GM12874 (cell line): ENCODE measurements around the gene PCSK9.

Experiments used
- TF ChIP-seq, protein P1 (sequence below): IDR thresholded peaks from 2 replicates; pipeline ENCODE4 v1.5.1; 2011; ENCODE audit warnings: low read depth, mild to moderate bottlenecking, control low read depth, low read length, moderate library complexity; ENCODE audit not compliant: insufficient read depth

PCSK9 gene

DNA sequence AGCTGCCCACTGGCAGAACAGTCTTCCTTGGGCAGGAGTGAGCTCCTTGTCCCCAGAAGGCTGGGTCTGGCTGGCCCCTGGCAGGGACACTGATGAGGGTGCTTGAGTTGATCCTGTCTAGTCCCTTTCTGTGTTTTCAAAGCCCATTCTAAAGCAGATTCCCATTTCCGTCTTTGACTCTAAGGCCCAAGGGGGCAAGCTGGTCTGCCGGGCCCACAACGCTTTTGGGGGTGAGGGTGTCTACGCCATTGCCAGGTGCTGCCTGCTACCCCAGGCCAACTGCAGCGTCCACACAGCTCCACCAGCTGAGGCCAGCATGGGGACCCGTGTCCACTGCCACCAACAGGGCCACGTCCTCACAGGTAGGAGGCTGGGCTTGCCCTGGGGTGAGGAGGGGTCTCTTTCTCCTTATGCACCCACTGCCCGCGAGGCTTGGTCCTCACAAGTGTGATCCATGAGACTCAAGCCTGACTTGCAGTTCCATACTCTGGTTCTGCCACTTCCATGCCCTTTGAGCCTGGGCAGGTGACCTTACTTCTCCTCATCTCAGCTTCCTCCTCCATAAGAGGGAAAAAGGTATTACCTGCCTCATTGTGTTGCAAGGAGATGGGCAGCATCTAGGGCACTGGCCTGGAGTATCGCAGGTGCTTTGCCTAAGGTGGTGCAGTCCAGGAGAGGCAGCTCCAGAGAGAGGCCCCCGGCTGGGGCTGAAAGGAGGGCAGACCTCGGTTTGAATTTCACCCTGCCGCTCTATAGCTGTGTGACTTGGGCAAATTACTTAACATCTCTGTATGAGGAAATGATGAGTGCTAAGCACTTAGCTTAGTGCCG is 20.2 kb downstream of the PCSK9 start:
- TF ChIP-seq, protein P1, sequence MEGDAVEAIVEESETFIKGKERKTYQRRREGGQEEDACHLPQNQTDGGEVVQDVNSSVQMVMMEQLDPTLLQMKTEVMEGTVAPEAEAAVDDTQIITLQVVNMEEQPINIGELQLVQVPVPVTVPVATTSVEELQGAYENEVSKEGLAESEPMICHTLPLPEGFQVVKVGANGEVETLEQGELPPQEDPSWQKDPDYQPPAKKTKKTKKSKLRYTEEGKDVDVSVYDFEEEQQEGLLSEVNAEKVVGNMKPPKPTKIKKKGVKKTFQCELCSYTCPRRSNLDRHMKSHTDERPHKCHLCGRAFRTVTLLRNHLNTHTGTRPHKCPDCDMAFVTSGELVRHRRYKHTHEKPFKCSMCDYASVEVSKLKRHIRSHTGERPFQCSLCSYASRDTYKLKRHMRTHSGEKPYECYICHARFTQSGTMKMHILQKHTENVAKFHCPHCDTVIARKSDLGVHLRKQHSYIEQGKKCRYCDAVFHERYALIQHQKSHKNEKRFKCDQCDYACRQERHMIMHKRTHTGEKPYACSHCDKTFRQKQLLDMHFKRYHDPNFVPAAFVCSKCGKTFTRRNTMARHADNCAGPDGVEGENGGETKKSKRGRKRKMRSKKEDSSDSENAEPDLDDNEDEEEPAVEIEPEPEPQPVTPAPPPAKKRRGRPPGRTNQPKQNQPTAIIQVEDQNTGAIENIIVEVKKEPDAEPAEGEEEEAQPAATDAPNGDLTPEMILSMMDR, result no peak

- TF ChIP-seq, protein P1, result no peak
Observed at GRCh38 chr1:55060133-55060999, 21.0 kb downstream of the PCSK9 start.

DNA sequence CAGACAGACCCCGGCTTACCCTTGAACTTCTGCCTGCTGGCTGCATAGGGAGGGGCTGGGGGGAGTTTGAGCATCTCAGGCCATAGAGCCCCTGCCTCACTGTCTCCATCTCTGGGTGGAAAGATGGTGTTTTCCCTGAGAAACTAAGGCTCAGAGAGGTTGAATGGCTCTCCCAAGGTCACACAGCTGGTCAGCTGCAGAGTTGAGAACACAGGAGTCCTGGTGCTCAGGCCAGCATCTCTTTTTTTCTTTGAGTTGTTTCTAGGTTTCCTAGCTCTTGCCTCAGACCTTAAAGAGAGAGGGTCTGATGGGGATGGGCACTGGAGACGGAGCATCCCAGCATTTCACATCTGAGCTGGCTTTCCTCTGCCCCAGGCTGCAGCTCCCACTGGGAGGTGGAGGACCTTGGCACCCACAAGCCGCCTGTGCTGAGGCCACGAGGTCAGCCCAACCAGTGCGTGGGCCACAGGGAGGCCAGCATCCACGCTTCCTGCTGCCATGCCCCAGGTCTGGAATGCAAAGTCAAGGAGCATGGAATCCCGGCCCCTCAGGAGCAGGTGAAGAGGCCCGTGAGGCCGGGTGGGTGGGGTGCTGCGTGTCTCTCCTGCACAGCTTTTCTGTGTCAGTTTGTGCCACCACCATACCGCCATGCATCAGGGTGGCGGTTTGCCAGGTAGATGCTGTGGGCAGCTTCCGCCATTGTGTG is 21.8 kb downstream of the PCSK9 start:
- TF ChIP-seq, protein P1, result no peak

- TF ChIP-seq, protein P1, result no peak
Observed at GRCh38 chr1:55061706-55062321, 22.5 kb downstream of the PCSK9 start.

DNA sequence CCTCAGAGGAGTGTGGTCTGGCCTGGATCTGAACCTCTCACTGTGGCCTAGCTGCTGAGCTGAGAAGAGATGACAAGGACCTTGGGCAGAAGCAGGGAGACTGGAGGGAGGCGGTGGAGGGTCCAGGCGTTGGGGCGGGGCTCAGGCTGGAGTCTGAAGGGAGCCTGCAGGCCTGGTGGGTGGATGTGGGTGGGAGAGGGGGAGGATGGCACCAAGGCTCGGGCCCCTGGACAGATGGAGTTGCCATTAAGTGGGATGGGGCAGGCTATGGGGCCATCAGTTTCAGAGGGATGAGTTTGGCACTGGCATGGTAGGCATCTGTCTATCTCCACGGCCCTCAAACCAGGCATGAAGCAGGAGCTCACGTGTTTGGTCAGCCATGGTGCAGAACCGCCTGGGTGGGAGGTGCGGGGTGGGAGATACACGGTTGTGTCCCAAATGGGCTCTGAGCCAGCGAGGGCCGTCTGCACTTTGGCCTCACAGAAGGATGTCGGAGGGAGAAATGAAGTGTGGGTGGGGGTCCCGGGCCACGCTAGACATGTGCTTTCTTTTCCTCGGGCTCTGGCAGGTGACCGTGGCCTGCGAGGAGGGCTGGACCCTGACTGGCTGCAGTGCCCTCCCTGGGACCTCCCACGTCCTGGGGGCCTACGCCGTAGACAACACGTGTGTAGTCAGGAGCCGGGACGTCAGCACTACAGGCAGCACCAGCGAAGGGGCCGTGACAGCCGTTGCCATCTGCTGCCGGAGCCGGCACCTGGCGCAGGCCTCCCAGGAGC is 23.6 kb downstream of the PCSK9 start:
- TF ChIP-seq, protein P1, result no peak

DNA sequence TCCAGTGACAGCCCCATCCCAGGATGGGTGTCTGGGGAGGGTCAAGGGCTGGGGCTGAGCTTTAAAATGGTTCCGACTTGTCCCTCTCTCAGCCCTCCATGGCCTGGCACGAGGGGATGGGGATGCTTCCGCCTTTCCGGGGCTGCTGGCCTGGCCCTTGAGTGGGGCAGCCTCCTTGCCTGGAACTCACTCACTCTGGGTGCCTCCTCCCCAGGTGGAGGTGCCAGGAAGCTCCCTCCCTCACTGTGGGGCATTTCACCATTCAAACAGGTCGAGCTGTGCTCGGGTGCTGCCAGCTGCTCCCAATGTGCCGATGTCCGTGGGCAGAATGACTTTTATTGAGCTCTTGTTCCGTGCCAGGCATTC is 24.2 kb downstream of the PCSK9 start:
- TF ChIP-seq, protein P1, result no peak
